G401.6 (cell line): ENCODE results near the gene KLRF2.

Experiments
- FAIRE-seq: peaks from 2 replicates; lab custom pipeline; 2012; peaks lifted over from hg19 to GRCh38; lab: Jason Lieb, UNC

Gene KLRF2

GRCh38 chr12:9888665-9889273 is 7.5 kb downstream of the KLRF2 start:
- no peak for FAIRE-seq

- FAIRE-seq, result no peak
These were observed 14.1 kb downstream of the KLRF2 start for GRCh38 chr12:9895215-9895971.

- FAIRE-seq, result no peak
These were observed 16.2 kb downstream of the KLRF2 start for GRCh38 chr12:9897535-9897934.

GRCh38 chr12:9899209-9899608 is 17.9 kb downstream of the KLRF2 start:
- FAIRE-seq, result no peak

GRCh38 chr12:9900930-9901329 is 19.6 kb downstream of the KLRF2 start:
- FAIRE-seq, result no peak

GRCh38 chr12:9902539-9903228 is 21.4 kb downstream of the KLRF2 start:
- FAIRE-seq, result no peak

GRCh38 chr12:9906873-9907272 is 25.6 kb downstream of the KLRF2 start:
- no peak for FAIRE-seq

- no peak for FAIRE-seq
These were observed 26.5 kb downstream of the KLRF2 start for GRCh38 chr12:9907769-9908168.

- FAIRE-seq, result no peak
These were observed 27.1 kb downstream of the KLRF2 start for GRCh38 chr12:9908350-9908749.

- FAIRE-seq, result no peak
These were observed 28.4 kb downstream of the KLRF2 start for GRCh38 chr12:9909724-9910123.

- no peak for FAIRE-seq
These were observed 29.6 kb downstream of the KLRF2 start for GRCh38 chr12:9910716-9911421.

- FAIRE-seq, result no peak
These were observed 30.4 kb downstream of the KLRF2 start for GRCh38 chr12:9911708-9912107.

- FAIRE-seq, result no peak
These were observed 38.2 kb downstream of the KLRF2 start for GRCh38 chr12:9919443-9919842.

GRCh38 chr12:9920451-9920850 is 39.2 kb downstream of the KLRF2 start:
- no peak for FAIRE-seq

GRCh38 chr12:9922429-9922828 is 41.1 kb downstream of the KLRF2 start:
- no peak for FAIRE-seq

- no peak for FAIRE-seq
These were observed 44.6 kb downstream of the KLRF2 start for GRCh38 chr12:9925705-9926393.

GRCh38 chr12:9926876-9927275 is 45.6 kb downstream of the KLRF2 start:
- no peak for FAIRE-seq

GRCh38 chr12:9928607-9929006 is 47.3 kb downstream of the KLRF2 start:
- FAIRE-seq, result no peak

- no peak for FAIRE-seq
These were observed 50.0 kb downstream of the KLRF2 start for GRCh38 chr12:9931245-9931644.

- FAIRE-seq, result no peak
These were observed 51.0 kb downstream of the KLRF2 start, which contains the start of gene CLEC2A for GRCh38 chr12:9932270-9932669. Gene CLEC2A (minus strand): TSS chr12:9932370. CDS start chr12:9932329, 41 bp downstream.

GRCh38 chr12:9933958-9934357 is 52.7 kb downstream of the KLRF2 start:
- no peak for FAIRE-seq

GRCh38 chr12:9935026-9935425 is 53.7 kb downstream of the KLRF2 start:
- no peak for FAIRE-seq
